CD4-positive, alpha-beta T cell treated with Interleukin-4 for 1 hour (primary cell): ENCODE measurements around the gene PDIA5.
A peak's percentile ranks its signal among the peaks of the same experiment; 100 is the strongest.

Source experiments
- DNase-seq, 2 donors: peaks; one replicate each; pipeline ENCODE4 v3.0.0-alpha.2; 2020 to 2022

The PDIA5 gene

GRCh38 chr3:123066896-123067688, at the start of gene PDIA5:
PDIA5 (plus strand) TSS chr3:123067025; CDS start chr3:123067165, 140 bp downstream.
- peak; percentile 45 to 58 for DNase-seq

- no peak for DNase-seq
Observed at GRCh38 chr3:123018683-123019082, 48.1 kb upstream of the PDIA5 start.

- DNase-seq: no peak
Observed at GRCh38 chr3:123019161-123019560, 47.7 kb upstream of the PDIA5 start.

GRCh38 chr3:123019591-123019990, 47.2 kb upstream of the PDIA5 start:
- DNase-seq: no peak

- DNase-seq: no peak
Observed at GRCh38 chr3:123020709-123021108, 46.1 kb upstream of the PDIA5 start.

- no peak for DNase-seq
Observed at GRCh38 chr3:123021388-123021787, 45.4 kb upstream of the PDIA5 start.

- DNase-seq: no peak
Observed at GRCh38 chr3:123021996-123022510, 44.8 kb upstream of the PDIA5 start.

- DNase-seq: no peak
Observed at GRCh38 chr3:123024056-123024455, 42.8 kb upstream of the PDIA5 start.

- no peak for DNase-seq
Observed at GRCh38 chr3:123025642-123026521, 40.9 kb upstream of the PDIA5 start.

- no peak for DNase-seq
Observed at GRCh38 chr3:123026565-123027291, 40.1 kb upstream of the PDIA5 start.

- DNase-seq: peak in 1 of 2 donors; percentile 6
Observed at GRCh38 chr3:123027292-123028232, 39.3 kb upstream of the PDIA5 start, which contains the start of gene SEMA5B. SEMA5B (minus strand) TSS chr3:123027763; CDS start chr3:122961263, 66,500 bp downstream.

- DNase-seq: peak; percentile 13 to 49
Observed at GRCh38 chr3:123028233-123028828, 38.5 kb upstream of the PDIA5 start.

- no peak for DNase-seq
Observed at GRCh38 chr3:123031051-123031450, 35.8 kb upstream of the PDIA5 start.

GRCh38 chr3:123032057-123032456, 34.8 kb upstream of the PDIA5 start:
- DNase-seq: no peak

GRCh38 chr3:123034120-123034519, 32.7 kb upstream of the PDIA5 start:
- DNase-seq: no peak

GRCh38 chr3:123034996-123035395, 31.8 kb upstream of the PDIA5 start:
- no peak for DNase-seq

- no peak for DNase-seq
Observed at GRCh38 chr3:123036352-123037014, 30.3 kb upstream of the PDIA5 start.

GRCh38 chr3:123037015-123037375, 29.8 kb upstream of the PDIA5 start:
- DNase-seq: no peak

- no peak for DNase-seq
Observed at GRCh38 chr3:123038751-123039150, 28.1 kb upstream of the PDIA5 start.

- no peak for DNase-seq
Observed at GRCh38 chr3:123039178-123039577, 27.6 kb upstream of the PDIA5 start.

GRCh38 chr3:123042413-123042812, 24.4 kb upstream of the PDIA5 start:
- DNase-seq: no peak
